Naive thymus-derived CD8-positive, alpha-beta T cell (primary cell): ENCODE results near the gene KIF3A. TPM values are rescaled to one million over a fixed set of nuclear protein-coding genes. Genes with fewer than 3 reads are reported as not detected.

Experiments used
- ATAC-seq, 2 donors: fragments of 150-1000 bp; cut with Tn5 transposase in 1 of 2; sonication (Bioruptor Pico), chemical (Tn5 transposase) in 1 of 2; 1 replicate in 1 of 2; 2 replicates in 1 of 2; pipeline ENCODE4 v1.10.0; 2021; ENCODE audit warnings: mild to moderate bottlenecking in 2 of 2, moderate library complexity in 2 of 2
- POLR2A ChIA-PET: fragments of 350-600 bp; sonication (Branson Sonifier 250); formaldehyde crosslinking; loops from one replicate; lab custom pipeline; 2021; ENCODE audit warnings: antibody characterized with exemption; lab: Charles Lee
- DNase-seq, 10 donors: peaks; one replicate each; pipeline versions ENCODE4 v3.0.0 to v3.0.0-alpha.2; 2020 to 2022
- H3K27ac Mint-ChIP-seq, 10 donors: one replicate each; pipeline ENCODE4 v1.8.0; 2020 to 2022; ENCODE audit warnings: mild to moderate bottlenecking in 10 of 10, mixed read lengths in 10 of 10, moderate library complexity in 4 of 10, inconsistent platforms in 1 of 10
- H3K27me3 Mint-ChIP-seq, 5 donors: one replicate each; pipeline ENCODE4 v1.8.0; 2021 to 2022; ENCODE audit warnings: mixed read lengths in 5 of 5
- H3K36me3 Mint-ChIP-seq, 3 donors: one replicate each; pipeline ENCODE4 v1.8.0; 2020 to 2022; ENCODE audit warnings: mixed read lengths in 3 of 3, mild to moderate bottlenecking in 2 of 3, inconsistent platforms in 1 of 3
- H3K4me1 Mint-ChIP-seq, 4 donors: one replicate each; pipeline ENCODE4 v1.8.0; 2021 to 2022; ENCODE audit warnings: mixed read lengths in 4 of 4
- H3K4me3 Mint-ChIP-seq, 10 donors: one replicate each; pipeline ENCODE4 v1.8.0; 2020 to 2022; ENCODE audit warnings: mild to moderate bottlenecking in 10 of 10, mixed read lengths in 10 of 10, moderate library complexity in 6 of 10, inconsistent platforms in 1 of 10
- H3K9me3 Mint-ChIP-seq, 9 donors: one replicate each; pipeline ENCODE4 v1.8.0; 2020 to 2022; ENCODE audit warnings: mixed read lengths in 9 of 9, mild to moderate bottlenecking in 3 of 9, inconsistent platforms in 1 of 9, moderate library complexity in 1 of 9
- polyA plus RNA-seq, 3 donors: library from polyadenylated mRNA; unstranded; fragments of 300-500 nt; fragmentation: Illumina TruSeq; gene quantifications; one replicate each; pipeline ENCODE4 v1.2.3, GENCODE V29; 2021
- total RNA-seq, 8 experiments: library from RNA in 2 of 8; stranded (reverse) in 2 of 8; gene quantifications; one replicate each; pipeline ENCODE4 v1.2.3 and lab custom pipeline; 2021 to 2026

KIF3A gene
- total and polyA plus RNA-seq, 5 experiments from 2014 or later, result 8.5 to 16.9 (median 13.5) TPM

DNA sequence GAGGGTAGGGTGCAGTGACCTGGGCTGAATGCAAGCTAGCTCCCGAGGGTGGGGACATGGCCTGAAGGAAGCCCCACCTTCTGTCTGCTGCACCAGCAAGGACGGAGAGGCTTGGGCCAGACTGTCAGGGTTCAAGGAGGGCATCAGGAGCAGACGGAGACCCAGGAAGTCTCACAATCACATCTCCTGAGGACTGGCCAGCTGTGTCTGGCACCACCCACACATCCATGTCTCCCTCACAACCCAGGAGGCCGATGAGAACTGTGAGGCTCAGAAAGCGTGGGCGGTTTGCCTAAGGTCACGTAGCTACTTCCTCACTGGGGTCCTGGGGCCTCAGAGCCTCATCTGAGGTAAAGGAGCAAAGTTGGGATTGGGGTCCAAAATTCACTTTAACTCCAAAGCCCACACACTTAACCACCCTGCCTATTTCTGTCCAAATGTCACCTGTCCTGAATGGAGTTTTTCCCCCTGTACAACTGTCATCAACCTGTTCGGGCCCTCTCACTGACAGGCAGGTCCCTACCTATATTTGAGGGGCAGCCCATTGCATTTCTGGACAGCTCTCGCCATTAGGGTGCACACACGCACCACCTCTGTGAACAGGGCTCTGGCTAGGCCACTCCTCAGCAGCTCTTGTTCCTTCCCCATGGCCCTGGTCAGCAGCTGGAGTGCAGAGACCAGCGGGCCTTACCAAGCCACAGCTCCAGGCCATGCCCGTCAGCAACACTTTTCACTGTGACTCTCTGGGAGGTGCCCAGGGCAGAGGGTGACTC, 75.9 kb downstream of the KIF3A start:
- Mint-ChIP-seq H3K4me1 (peaks cover 7 to 21% (median 10%) of the 10 kb centered on the region in 4 donors), H3K27me3 (peaks cover 5 to 45% (median 20%) of the 10 kb centered on the region in 5 donors), H3K36me3 (no peaks in the 10 kb centered on the region), H3K27ac (peak overlapping the region in 1 of 10 donors; percentile 78), H3K9me3 (no peaks in the 10 kb centered on the region), H3K4me3 (no peak overlapping the region)
- DNase-seq (no peak), ATAC-seq (no peak)
- POLR2A ChIA-PET, result no interaction called here

DNA sequence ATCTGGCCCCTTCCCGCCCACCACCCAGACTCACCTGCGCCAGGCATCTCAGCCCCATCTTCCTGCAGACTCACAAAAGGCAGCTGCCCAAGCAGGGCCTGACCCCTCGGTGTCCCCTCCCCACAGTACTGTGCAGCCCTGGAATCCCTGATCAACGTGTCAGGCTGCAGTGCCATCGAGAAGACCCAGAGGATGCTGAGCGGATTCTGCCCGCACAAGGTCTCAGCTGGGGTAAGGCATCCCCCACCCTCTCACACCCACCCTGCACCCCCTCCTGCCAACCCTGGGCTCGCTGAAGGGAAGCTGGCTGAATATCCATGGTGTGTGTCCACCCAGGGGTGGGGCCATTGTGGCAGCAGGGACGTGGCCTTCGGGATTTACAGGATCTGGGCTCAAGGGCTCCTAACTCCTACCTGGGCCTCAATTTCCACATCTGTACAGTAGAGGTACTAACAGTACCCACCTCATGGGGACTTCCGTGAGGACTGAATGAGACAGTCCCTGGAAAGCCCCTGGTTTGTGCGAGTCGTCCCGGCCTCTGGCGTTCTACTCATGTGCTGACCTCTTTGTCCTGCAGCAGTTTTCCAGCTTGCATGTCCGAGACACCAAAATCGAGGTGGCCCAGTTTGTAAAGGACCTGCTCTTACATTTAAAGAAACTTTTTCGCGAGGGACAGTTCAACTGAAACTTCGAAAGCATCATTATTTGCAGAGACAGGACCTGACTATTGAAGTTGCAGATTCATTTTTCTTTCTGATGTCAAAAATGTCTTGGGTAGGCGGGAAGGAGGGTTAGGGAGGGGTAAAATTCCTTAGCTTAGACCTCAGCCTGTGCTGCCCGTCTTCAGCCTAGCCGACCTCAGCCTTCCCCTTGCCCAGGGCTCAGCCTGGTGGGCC, 77.5 kb downstream of the KIF3A start:
- Mint-ChIP-seq H3K4me3 (no peak overlapping the region), H3K36me3 (no peaks in the 10 kb centered on the region), H3K4me1 (peaks cover 7 to 21% (median 11%) of the 10 kb centered on the region in 4 donors), H3K27ac (no peak overlapping the region), H3K27me3 (peaks cover 10 to 48% (median 21%) of the 10 kb centered on the region in 5 donors), H3K9me3 (no peaks in the 10 kb centered on the region)
- ATAC-seq (no peak), DNase-seq (no peak)
- POLR2A ChIA-PET, result no interaction called here

DNA sequence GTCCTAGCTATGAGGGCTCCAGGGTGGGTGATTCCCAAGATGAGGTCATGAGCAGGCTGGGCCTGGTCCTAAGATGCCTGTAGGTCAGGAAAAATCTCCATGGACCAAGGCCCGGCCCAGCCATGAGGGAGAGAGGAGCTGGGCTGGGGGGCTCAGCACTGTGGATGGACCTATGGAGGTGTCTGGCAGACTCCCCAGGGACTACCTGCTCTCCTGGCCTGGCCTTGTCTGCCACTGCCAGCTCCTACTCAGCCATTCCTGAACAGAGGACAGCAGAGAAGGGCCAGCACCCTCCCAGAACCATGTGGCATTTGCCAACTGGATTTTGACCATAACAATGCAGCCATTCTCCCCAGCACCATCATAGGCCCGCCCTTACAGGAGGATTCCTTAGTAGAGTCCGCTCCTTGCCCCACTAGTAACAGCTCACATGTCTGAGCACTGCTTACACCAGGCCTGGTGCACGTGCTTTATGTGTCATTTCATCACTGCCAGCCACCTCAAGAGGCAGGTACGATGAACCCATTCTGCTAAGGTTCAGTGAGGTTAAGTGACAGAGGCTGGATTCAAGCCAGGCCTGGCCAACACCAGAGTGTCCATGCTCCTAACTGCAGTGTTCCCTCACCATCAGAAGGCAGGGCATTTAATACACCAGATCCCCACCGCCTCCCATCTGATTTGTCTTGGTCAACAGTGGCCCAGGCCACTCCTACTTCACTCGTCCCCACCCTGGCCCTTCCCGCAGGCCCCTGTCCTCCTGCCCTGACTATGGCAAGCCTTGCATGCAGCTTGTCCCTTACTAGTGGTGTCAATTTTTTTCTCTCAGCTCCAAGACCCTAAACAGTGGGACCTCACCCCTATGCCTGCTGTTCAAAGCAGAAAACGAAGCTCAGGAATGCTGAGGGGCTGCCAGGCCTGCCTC, 78.7 kb downstream of the KIF3A start:
- Mint-ChIP-seq H3K4me3 (peak overlapping the region in 1 of 10 donors; percentile 43), H3K36me3 (no peaks in the 10 kb centered on the region), H3K9me3 (no peaks in the 10 kb centered on the region), H3K4me1 (peaks cover 7 to 15% (median 12%) of the 10 kb centered on the region in 4 donors), H3K27ac (no peak overlapping the region), H3K27me3 (peaks cover 18 to 56% (median 28%) of the 10 kb centered on the region in 5 donors)
- DNase-seq, result no peak
- POLR2A ChIA-PET, result no interaction called here
- no peak for ATAC-seq

DNA sequence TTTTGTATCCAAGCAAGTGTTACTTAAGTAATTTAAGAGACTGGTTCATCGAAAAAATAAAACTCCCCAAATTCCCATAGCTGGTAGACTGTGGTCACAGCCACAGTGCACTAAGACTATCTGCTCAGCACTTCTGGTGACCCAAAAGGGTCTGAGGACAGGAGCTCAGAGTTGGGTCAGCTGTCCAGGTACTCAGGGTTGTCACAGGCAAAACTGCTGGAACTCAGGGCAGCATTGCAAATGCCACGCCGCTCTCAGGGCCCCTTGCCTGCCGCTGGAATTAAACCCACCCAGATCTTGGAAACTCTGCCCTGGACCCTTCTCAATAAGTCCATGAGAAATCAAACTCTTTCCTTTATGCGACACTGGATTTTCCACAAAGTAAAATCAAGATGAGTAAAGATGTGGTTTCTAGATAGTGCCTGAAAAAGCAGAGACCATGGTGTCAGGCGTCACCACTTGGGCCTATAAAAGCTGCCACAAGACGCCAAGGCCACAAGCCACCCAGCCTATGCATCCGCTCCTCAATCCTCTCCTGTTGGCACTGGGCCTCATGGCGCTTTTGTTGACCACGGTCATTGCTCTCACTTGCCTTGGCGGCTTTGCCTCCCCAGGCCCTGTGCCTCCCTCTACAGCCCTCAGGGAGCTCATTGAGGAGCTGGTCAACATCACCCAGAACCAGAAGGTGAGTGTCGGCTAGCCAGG, 79.5 kb downstream of the KIF3A start, which contains the start of gene IL13:
TSS of gene IL13 (plus strand) at position 498 of the 705 bp plus-strand sequence. CDS start at position 512, 14 bp downstream.
- peaks cover 7 to 14% (median 10%) of the 10 kb centered on the region in 4 donors for H3K4me1 Mint-ChIP-seq
- ATAC-seq, result no peak
- peak within 1 kb of the TSS in 2 of 10 donors; percentile 43 to 77 for H3K27ac Mint-ChIP-seq
- no peak for DNase-seq
- peak within 1 kb of the TSS in 9 of 10 donors; percentile 52 to 78 (median 66) for H3K4me3 Mint-ChIP-seq
- POLR2A ChIA-PET, result no interaction called here
- H3K36me3 Mint-ChIP-seq, result no peaks in the 10 kb centered on the region
- no peaks in the 10 kb centered on the region for H3K9me3 Mint-ChIP-seq
- H3K27me3 Mint-ChIP-seq, result peaks cover 22 to 57% (median 28%) of the 10 kb centered on the region in 5 donors

DNA sequence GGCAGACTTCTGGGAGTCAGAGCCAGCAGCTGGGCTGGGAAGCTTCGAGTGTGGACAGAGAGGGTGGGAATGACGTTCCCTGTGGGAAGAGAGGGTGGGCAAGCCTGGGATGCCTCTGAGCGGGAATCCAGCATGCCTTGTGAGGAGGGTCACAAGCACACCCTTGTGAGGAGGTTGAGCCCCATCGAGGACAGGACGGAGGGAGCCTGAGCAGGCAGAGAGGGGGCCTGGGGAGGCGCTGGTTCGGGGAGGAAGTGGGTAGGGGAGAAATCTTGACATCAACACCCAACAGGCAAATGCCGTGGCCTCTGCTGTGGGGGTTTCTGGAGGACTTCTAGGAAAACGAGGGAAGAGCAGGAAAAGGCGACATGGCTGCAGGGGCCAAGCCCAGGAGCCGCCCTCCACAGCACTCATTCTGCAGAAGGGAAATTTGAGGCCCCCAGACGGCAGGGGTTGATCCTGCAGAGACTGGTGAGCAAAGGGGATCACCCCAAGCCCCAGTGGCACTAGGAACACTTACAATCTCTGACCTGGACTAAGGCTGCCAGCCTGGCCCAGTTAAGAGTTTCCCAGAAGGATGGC, 80.5 kb downstream of the KIF3A start:
- Mint-ChIP-seq H3K27me3 (peaks cover 25 to 57% (median 28%) of the 10 kb centered on the region in 5 donors), H3K4me3 (peak overlapping the region; percentile 15 to 78 (median 63)), H3K27ac (peak overlapping the region in 2 of 10 donors; percentile 69 to 77), H3K4me1 (peaks cover 7 to 14% (median 10%) of the 10 kb centered on the region in 4 donors), H3K36me3 (peaks cover 0 to 3% (median 0%) of the 10 kb centered on the region in 3 donors), H3K9me3 (peaks cover 0 to 4% (median under 1%) of the 10 kb centered on the region in 9 donors)
- POLR2A ChIA-PET, result no interaction called here
- DNase-seq (peak in 2 of 10 donors; percentile 16 to 18), ATAC-seq (peak in 1 of 2 donors; percentile 64)

DNA sequence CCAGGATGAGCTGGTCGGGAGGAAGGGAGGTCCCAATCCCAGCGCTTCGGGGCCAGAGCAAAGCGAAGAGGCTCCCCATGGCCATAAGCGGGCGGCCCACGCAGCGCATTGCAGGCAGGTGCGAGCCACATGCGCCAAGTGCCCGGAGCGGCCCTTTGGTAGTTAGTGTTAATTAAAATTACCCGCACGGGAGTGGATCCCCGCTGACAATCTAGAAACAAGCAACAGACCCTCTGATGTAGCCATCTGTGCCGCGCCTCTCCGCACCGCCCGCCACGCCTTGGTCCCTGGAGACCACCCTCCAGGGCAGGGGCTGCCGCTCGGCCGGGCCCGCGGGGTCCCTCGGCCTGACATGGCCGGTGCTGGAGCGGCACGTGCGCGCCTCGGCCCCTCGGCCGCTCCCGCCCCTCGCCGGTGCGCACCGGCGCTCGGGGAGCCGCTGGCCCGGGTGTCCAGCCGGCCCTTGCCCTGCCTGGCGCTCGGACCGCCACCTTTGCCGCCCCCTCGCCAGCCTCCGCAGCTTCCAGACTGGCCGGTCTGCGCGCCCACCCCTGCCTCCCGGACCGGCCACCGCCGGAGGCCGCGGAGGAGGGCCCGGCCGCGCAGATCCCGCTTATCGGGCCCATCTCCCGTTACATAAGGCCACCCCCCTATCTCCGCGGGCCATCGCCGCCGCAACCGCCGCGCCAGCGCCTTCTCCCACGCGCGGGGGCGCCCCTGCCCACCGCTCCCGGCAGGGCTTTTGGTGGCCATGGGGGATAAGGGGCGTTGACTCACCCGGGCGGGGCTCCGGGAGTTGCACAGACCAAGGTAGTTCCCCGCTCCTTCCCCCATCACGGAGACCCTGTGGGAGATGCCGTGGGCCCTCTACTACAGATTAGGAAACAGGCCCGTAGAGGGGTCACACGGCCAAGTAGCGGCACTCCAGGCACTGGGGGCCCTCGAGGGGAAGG, 81.2 kb downstream of the KIF3A start:
- Mint-ChIP-seq H3K27me3 (peaks cover 25 to 56% (median 28%) of the 10 kb centered on the region in 5 donors), H3K9me3 (peaks cover 0 to 6% (median 4%) of the 10 kb centered on the region in 9 donors), H3K36me3 (peaks cover 0 to 5% (median 0%) of the 10 kb centered on the region in 3 donors), H3K4me1 (peaks cover 7 to 14% (median 10%) of the 10 kb centered on the region in 4 donors), H3K27ac (peak overlapping the region in 2 of 10 donors; percentile 69 to 77), H3K4me3 (peak overlapping the region; percentile 15 to 78 (median 63))
- DNase-seq (peak in 7 of 10 donors; percentile 11 to 33 (median 24)), ATAC-seq (peak; percentile 46 to 58)
- POLR2A ChIA-PET, result no interaction called here

DNA sequence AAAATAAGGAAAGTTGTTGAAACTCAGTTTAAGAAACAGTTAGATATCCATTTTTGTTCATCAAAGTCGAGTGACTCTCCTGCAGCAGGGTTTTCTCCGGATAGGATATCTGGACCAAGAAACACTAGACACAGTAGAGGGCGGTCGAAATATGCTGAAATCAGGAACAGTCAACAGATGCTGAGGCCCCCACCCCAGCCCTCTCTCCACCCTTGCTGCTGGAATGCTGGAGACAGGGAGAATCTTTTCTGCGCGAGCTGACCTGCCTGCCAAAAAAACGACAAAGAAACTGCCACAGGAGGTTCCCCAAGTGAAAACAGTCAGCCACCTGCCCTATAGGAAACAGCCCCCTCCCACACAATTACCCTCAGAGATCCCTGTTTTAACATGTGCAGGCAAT, 83.6 kb downstream of the KIF3A start:
- POLR2A ChIA-PET, result interaction anchor here (0.6 kb wide), 1 partner anchor 95 kb away, joined by 4 read pairs; no protein-coding TSS in a partner anchor
- Mint-ChIP-seq H3K9me3 (peaks cover 2 to 23% (median 7%) of the 10 kb centered on the region in 9 donors), H3K36me3 (peaks cover 0 to 6% (median 0%) of the 10 kb centered on the region in 3 donors), H3K27ac (no peak overlapping the region), H3K4me1 (peaks cover 7 to 14% (median 10%) of the 10 kb centered on the region in 4 donors), H3K27me3 (peaks cover 23 to 37% (median 29%) of the 10 kb centered on the region in 5 donors), H3K4me3 (no peak overlapping the region)
- DNase-seq (no peak), ATAC-seq (no peak)

DNA sequence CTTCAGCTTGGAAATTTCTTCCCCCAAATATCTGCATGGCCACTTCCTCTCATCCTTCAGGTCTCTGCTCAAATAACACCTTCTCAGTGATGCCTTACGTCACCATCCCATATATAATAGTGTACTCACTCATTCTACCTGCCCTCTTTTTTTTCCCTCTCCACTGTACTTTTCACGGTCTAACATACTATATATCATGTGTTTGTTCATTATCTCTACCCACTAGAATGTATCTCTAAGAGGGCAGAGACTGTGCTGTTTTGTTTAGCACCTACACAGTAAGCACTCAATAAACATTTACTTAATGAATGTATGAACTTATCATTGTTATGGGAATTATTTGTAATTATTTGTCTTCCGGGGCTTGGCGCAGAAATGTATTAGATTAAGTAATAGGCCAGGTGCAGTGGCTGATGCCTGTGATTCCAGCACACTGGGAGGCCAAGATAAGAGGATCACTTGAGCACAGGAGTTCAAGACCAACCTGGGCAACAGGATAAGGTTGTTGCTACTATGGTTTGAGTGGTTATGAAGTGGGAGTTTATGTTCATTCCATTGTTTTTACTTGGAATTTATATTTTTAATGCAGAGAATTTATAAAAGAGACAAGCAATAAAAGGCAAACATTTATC, 85.4 kb downstream of the KIF3A start:
- ATAC-seq, result no peak
- H3K27ac Mint-ChIP-seq, result no peak overlapping the region
- H3K36me3 Mint-ChIP-seq, result peaks cover 0 to 17% (median 0%) of the 10 kb centered on the region in 3 donors
- POLR2A ChIA-PET, result no interaction called here
- H3K27me3 Mint-ChIP-seq, result peaks cover 9 to 29% (median 15%) of the 10 kb centered on the region in 5 donors
- H3K9me3 Mint-ChIP-seq, result peaks cover 8 to 40% (median 17%) of the 10 kb centered on the region in 9 donors
- no peak for DNase-seq
- no peak overlapping the region for H3K4me3 Mint-ChIP-seq
- peaks cover 4 to 7% (median 6%) of the 10 kb centered on the region in 4 donors for H3K4me1 Mint-ChIP-seq

DNA sequence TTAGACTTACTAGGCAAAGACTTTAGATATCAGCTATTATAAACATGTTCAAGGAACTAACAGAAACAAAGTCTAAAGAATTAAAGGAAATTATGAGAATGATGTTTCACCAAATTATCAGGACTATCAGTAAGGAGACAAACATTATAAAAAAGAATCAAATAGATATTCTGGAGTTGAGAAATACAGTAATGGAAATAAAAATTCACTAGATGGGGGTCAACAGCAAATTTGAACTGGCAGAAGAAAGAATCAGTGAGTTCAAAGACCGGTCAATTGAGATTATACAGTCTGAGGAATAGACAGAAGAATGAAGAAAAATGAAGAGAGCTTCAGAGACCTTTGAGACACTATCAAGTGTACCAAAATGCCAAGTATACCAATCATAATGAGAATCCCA, 89.0 kb downstream of the KIF3A start:
- H3K27ac Mint-ChIP-seq, result no peak overlapping the region
- no peak for ATAC-seq
- POLR2A ChIA-PET, result no interaction called here

More for the DNA sequence above, 89.0 kb downstream of the KIF3A start:
- DNase-seq, result no peak
- Mint-ChIP-seq H3K27me3 (peaks cover 0 to 8% (median 0%) of the 10 kb centered on the region in 5 donors), H3K4me3 (no peak overlapping the region), H3K4me1 (peaks cover 0 to 5% (median 0%) of the 10 kb centered on the region in 4 donors), H3K36me3 (peaks cover 3 to 17% (median 4%) of the 10 kb centered on the region in 3 donors), H3K9me3 (peaks cover 8 to 40% (median 17%) of the 10 kb centered on the region in 9 donors)
